ENCODE results near the gene NSRP1. TPM values are rescaled to one million over a fixed set of nuclear protein-coding genes. Genes with fewer than 3 reads are reported as not detected.
"Not testable (repeated sequence)": the region's sequence is repeated elsewhere in the genome, so short reads cannot be mapped to it uniquely, and the experiment has no call there.

Gene NSRP1
- total RNA-seq, 1 donor from 2014 or later, result 28.2 TPM

GRCh38 chr17:30197416-30197815, 80.8 kb downstream of the NSRP1 start:
- Mint-ChIP-seq H3K27me3 (ENCODE audit: low read depth) (peaks cover 11% of the 10 kb centered on the region), H3K27ac (ENCODE audit: unreplicated experiment) (no peak overlapping the region), H3K36me3 (ENCODE audit: low read depth) (no peaks in the 10 kb centered on the region), H3K4me3 (no peak overlapping the region), H3K9me3 (no peaks in the 10 kb centered on the region), H3K4me1 (no peaks in the 10 kb centered on the region)
- TF ChIP-seq CTCF (conservative IDR thresholded peaks at IDR 0.05), result no peak
- no peak for DNase-seq (ENCODE audit: low read depth, low spot score)

- H3K27me3 Mint-ChIP-seq (ENCODE audit: low read depth), result peaks cover 3% of the 10 kb centered on the region
- no peaks in the 10 kb centered on the region for H3K36me3 Mint-ChIP-seq (ENCODE audit: low read depth)
- H3K9me3 Mint-ChIP-seq, result no peaks in the 10 kb centered on the region
- DNase-seq (ENCODE audit: low read depth, low spot score), result no peak
- H3K4me1 Mint-ChIP-seq, result no peaks in the 10 kb centered on the region
- H3K27ac Mint-ChIP-seq (ENCODE audit: unreplicated experiment), result no peak overlapping the region
- H3K4me3 Mint-ChIP-seq, result no peak overlapping the region
- no peak for TF ChIP-seq CTCF (conservative IDR thresholded peaks at IDR 0.05)
These were observed 83.0 kb downstream of the NSRP1 start for GRCh38 chr17:30199600-30199999.

- Mint-ChIP-seq H3K4me1 (no peaks in the 10 kb centered on the region), H3K9me3 (no peaks in the 10 kb centered on the region), H3K36me3 (ENCODE audit: low read depth) (no peaks in the 10 kb centered on the region), H3K27ac (ENCODE audit: unreplicated experiment) (no peak overlapping the region), H3K27me3 (ENCODE audit: low read depth) (peaks cover 3% of the 10 kb centered on the region), H3K4me3 (no peak overlapping the region)
- no peak for DNase-seq (ENCODE audit: low read depth, low spot score)
- TF ChIP-seq CTCF (conservative IDR thresholded peaks at IDR 0.05), result no peak
These were observed 83.5 kb downstream of the NSRP1 start for GRCh38 chr17:30200106-30200505.

GRCh38 chr17:30200656-30201055, 84.0 kb downstream of the NSRP1 start:
- not testable (repeated sequence) for H3K27me3 Mint-ChIP-seq (ENCODE audit: low read depth); H3K4me1 Mint-ChIP-seq; H3K9me3 Mint-ChIP-seq; DNase-seq (ENCODE audit: low read depth, low spot score); H3K36me3 Mint-ChIP-seq (ENCODE audit: low read depth); H3K27ac Mint-ChIP-seq (ENCODE audit: unreplicated experiment); H3K4me3 Mint-ChIP-seq

GRCh38 chr17:30203471-30203981, 86.9 kb downstream of the NSRP1 start:
- TF ChIP-seq CTCF (conservative IDR thresholded peaks at IDR 0.05), result no peak
- Mint-ChIP-seq H3K9me3 (no peaks in the 10 kb centered on the region), H3K4me1 (no peaks in the 10 kb centered on the region), H3K27me3 (ENCODE audit: low read depth) (peaks cover 6% of the 10 kb centered on the region), H3K36me3 (ENCODE audit: low read depth) (no peaks in the 10 kb centered on the region), H3K27ac (ENCODE audit: unreplicated experiment) (no peak overlapping the region), H3K4me3 (no peak overlapping the region)
- no peak for DNase-seq (ENCODE audit: low read depth, low spot score)

- H3K4me3 Mint-ChIP-seq, result no peak overlapping the region
- peaks cover 3% of the 10 kb centered on the region for H3K27me3 Mint-ChIP-seq (ENCODE audit: low read depth)
- H3K4me1 Mint-ChIP-seq, result no peaks in the 10 kb centered on the region
- H3K27ac Mint-ChIP-seq (ENCODE audit: unreplicated experiment), result no peak overlapping the region
- TF ChIP-seq CTCF (conservative IDR thresholded peaks at IDR 0.05), result no peak
- H3K36me3 Mint-ChIP-seq (ENCODE audit: low read depth), result no peaks in the 10 kb centered on the region
- no peaks in the 10 kb centered on the region for H3K9me3 Mint-ChIP-seq
- no peak for DNase-seq (ENCODE audit: low read depth, low spot score)
These were observed 91.0 kb downstream of the NSRP1 start for GRCh38 chr17:30207655-30208054.

All from neural crest cell (in vitro differentiated cells).